ENCODE results near the gene ATP1B1. TPM values are rescaled to one million over a fixed set of nuclear protein-coding genes. Genes with fewer than 3 reads are reported as not detected.

Gene ATP1B1
- total and polyA plus RNA-seq, 2 of the 13 experiments (the other 11 are each of a cell fraction or from before 2014, with no cell fraction given), result 134 to 135 TPM

- TF ChIP-seq THAP9 (CRISPR knock-in tag; IDR thresholded peaks at IDR 0.05; ENCODE audit: borderline replicate concordance), result no peak
- no peak for TF ChIP-seq SMAD3 (CRISPR knock-in tag; IDR thresholded peaks at IDR 0.05)
- TF ChIP-seq ZEB1 (IDR thresholded peaks at IDR 0.05; ENCODE audit: insufficient replicate concordance, low read depth), result no peak
- TF ChIP-seq ZNF644 (CRISPR knock-in tag; IDR thresholded peaks at IDR 0.05; ENCODE audit: low read depth), result no peak
- TF ChIP-seq ZNF468 (CRISPR knock-in tag; IDR thresholded peaks at IDR 0.05), result no peak
- TF ChIP-seq MED8 (CRISPR knock-in tag; IDR thresholded peaks at IDR 0.05; ENCODE audit: insufficient replicate concordance), result no peak
- TF ChIP-seq AGO2 (optimal IDR thresholded peaks at IDR 0.05; ENCODE audit: low read depth, low read length), result no peak
- TF ChIP-seq NFAT5 (CRISPR knock-in tag; IDR thresholded peaks at IDR 0.05), result no peak
- TF ChIP-seq TRIM24 (CRISPR knock-in tag; IDR thresholded peaks at IDR 0.05), result no peak
- TF ChIP-seq TAF15 (IDR thresholded peaks at IDR 0.05; ENCODE audit: low read depth, low read length, poor library complexity, severe bottlenecking), result no peak
- TF ChIP-seq ZNF687 (CRISPR knock-in tag; IDR thresholded peaks at IDR 0.05), result no peak
Measured at GRCh38 chr1:169064103-169064502, 42.4 kb upstream of the ATP1B1 start (continued).
